ENCODE results near the gene GNAT1.

GRCh38 chr3:50205413-50206276 is 14.2 kb downstream of the GNAT1 start:
- TF ChIP-seq CTCF (IDR thresholded peaks at IDR 0.05) = 0 out of 2 replicates have a peak, but pooled peaks have one; percentile 2
- no peak for TF ChIP-seq ZFX (IDR thresholded peaks at IDR 0.05; ENCODE audit: borderline replicate concordance)

All from 22Rv1 (cell line).